HCT116 (cell line): Measurements from ENCODE around the gene SGSM2. TPM values are rescaled to one million over a fixed set of nuclear protein-coding genes. Genes with fewer than 3 reads are reported as not detected.

Experiments used
- ATAC-seq: fragments of 200-7000 bp; cut with Tn5 transposase; 2 replicates; pipeline ENCODE4 v1.9.1; 2020; ENCODE audit warnings: mild to moderate bottlenecking, moderate library complexity
- BruUV-seq: library from RNA; stranded (reverse); fragments of 400-500 nt; replicated peaks from 2 replicates; lab custom pipeline; 2021; lab: Mats Ljungman, UMichigan
- CTCF ChIA-PET: fragments of 300-600 bp; sonication (Branson Sonifier 250); formaldehyde crosslinking; loops from one replicate; lab custom pipeline; 2021; ENCODE audit warnings: antibody characterized with exemption; lab: Charles Lee
- POLR2A ChIA-PET: fragments of 300-600, 350-600 bp; sonication (Branson Sonifier 250); formaldehyde crosslinking; loops from one replicate; lab custom pipeline; 2021; ENCODE audit warnings: antibody characterized with exemption; lab: Charles Lee
- RAD21 ChIA-PET, 2 experiments: fragments of 300-600 bp; sonication (Branson Sonifier 250); formaldehyde crosslinking; loops; one replicate each; lab custom pipeline; 2023; ENCODE audit warnings: low total read pairs in 2 of 2; ENCODE audit not compliant: uncharacterized antibody in 2 of 2, unreplicated experiment in 2 of 2, low non-redundant PET in 1 of 2; lab: Charles Lee
- DNase-seq: peaks from one replicate; pipeline ENCODE4 v3.0.0-alpha.2; 2010; ENCODE audit warnings: low read depth, low spot score
- H2AFZ ChIP-seq: fragments of 200-600 bp; shearing (Covaris generic), sonication (generic); 2 replicates; pipeline ENCODE4 v1.6.1; 2017; ENCODE audit warnings: low read depth, mixed run types, mixed read lengths, antibody characterized with exemption, low read length; ENCODE audit not compliant: poor library complexity, severe bottlenecking
- H3K27ac ChIP-seq: 2 replicates; pipeline ENCODE4 v1.5.1; 2012; ENCODE audit warnings: low read depth, low read length
- H3K27me3 ChIP-seq: fragments of 200-600 bp; sonication (generic); 2 replicates; pipeline ENCODE4 v1.6.1; 2016; ENCODE audit warnings: mixed run types, low read length, mixed read lengths; ENCODE audit not compliant: insufficient read depth
- H3K36me3 ChIP-seq, 2 experiments: fragments of 200-500 bp in 1 of 2; fragments of 200-600 bp in 1 of 2; sonication (Bioruptor generic) in 1 of 2; sonication (generic) in 1 of 2; 2 replicates each; pipeline versions ENCODE4 v1.5.1 to v1.6.1; 2014 to 2016; ENCODE audit warnings: low read length in 2 of 2, inconsistent platforms in 1 of 2, mixed read lengths in 1 of 2, mixed run types in 1 of 2; ENCODE audit not compliant: insufficient read depth in 2 of 2, control insufficient read depth in 1 of 2
- H3K4me1 ChIP-seq, 2 experiments: fragments of 200-600 bp in 1 of 2; sonication (generic) in 1 of 2; 2 replicates each; pipeline versions ENCODE4 v1.5.1 to v1.6.1; 2012 to 2017; ENCODE audit warnings: low read length in 2 of 2, inconsistent platforms in 1 of 2, mild to moderate bottlenecking in 1 of 2, mixed read lengths in 1 of 2, mixed run types in 1 of 2, moderate library complexity in 1 of 2; ENCODE audit not compliant: insufficient read depth in 2 of 2, control insufficient read depth in 1 of 2
- H3K4me2 ChIP-seq: fragments of 200-600 bp; sonication (generic); 2 replicates; pipeline ENCODE4 v1.6.1; 2017; ENCODE audit warnings: mixed run types, low read length, mixed read lengths
- H3K4me3 ChIP-seq, 2 experiments: fragments of 200-600 bp in 1 of 2; sonication (generic) in 1 of 2; replicated peaks in 1 of 2; 2 replicates each; pipeline ENCODE4 v1.5.1; 2011 to 2016; ENCODE audit warnings: low read length in 2 of 2, control low read depth in 1 of 2, low read depth in 1 of 2, mild to moderate bottlenecking in 1 of 2, mixed read lengths in 1 of 2, mixed run types in 1 of 2
- H3K79me2 ChIP-seq: fragments of 200-600 bp; sonication (generic); 2 replicates; pipeline ENCODE4 v1.6.1; 2017; ENCODE audit warnings: mild to moderate bottlenecking, mixed run types, low read length, moderate library complexity, mixed read lengths; ENCODE audit not compliant: insufficient read depth
- H3K9ac ChIP-seq: fragments of 200-600 bp; sonication (generic); 2 replicates; pipeline ENCODE4 v1.6.1; 2016; ENCODE audit warnings: low read length, mixed read lengths
- H3K9me2 ChIP-seq: fragments of 200-600 bp; sonication (generic), shearing (Covaris generic); 2 replicates; pipeline ENCODE4 v1.6.1; 2017; ENCODE audit warnings: mixed run types, mild to moderate bottlenecking, moderate library complexity; ENCODE audit not compliant: insufficient read depth
- H3K9me3 ChIP-seq, 2 experiments: fragments of 200-500 bp in 1 of 2; fragments of 200-600 bp in 1 of 2; sonication (Bioruptor generic) in 1 of 2; sonication (generic) in 1 of 2; 2 replicates each; pipeline ENCODE4 v1.6.1; 2014 to 2017; ENCODE audit warnings: low read length in 2 of 2, mixed read lengths in 2 of 2, inconsistent platforms in 1 of 2, low read depth in 1 of 2, mild to moderate bottlenecking in 1 of 2, mixed run types in 1 of 2, moderate library complexity in 1 of 2; ENCODE audit not compliant: control insufficient read depth in 1 of 2, insufficient read depth in 1 of 2
- H4K20me1 ChIP-seq: fragments of 200-600 bp; sonication (generic), shearing (Covaris generic); 2 replicates; pipeline ENCODE4 v1.6.1; 2017; ENCODE audit warnings: mixed run types, mild to moderate bottlenecking, moderate library complexity; ENCODE audit not compliant: insufficient read depth
- CBX3 ChIP-seq: IDR thresholded peaks from 2 replicates; pipeline ENCODE4 v1.6.1; 2012; ENCODE audit warnings: low read depth
- CEBPB ChIP-seq: IDR thresholded peaks from 2 replicates; pipeline ENCODE4 v1.6.1; 2012; ENCODE audit warnings: low read depth
- CTCF ChIP-seq, 3 experiments: fragments of 200-600 bp in 1 of 3; sonication (generic) in 1 of 3; IDR thresholded peaks in 2 of 3; conservative IDR thresholded peaks in 1 of 3; 2 replicates each; pipeline ENCODE4 v1.5.1; 2012 to 2017; ENCODE audit warnings: low read depth in 2 of 3, low read length in 2 of 3, antibody characterized with exemption in 1 of 3, borderline replicate concordance in 1 of 3, control low read depth in 1 of 3, mild to moderate bottlenecking in 1 of 3, mixed read lengths in 1 of 3, mixed run types in 1 of 3, moderate library complexity in 1 of 3; ENCODE audit not compliant: insufficient read depth in 1 of 3
- EGR1 ChIP-seq: IDR thresholded peaks from 2 replicates; pipeline ENCODE4 v1.6.1; 2012; ENCODE audit warnings: low read depth
- ELF1 ChIP-seq: IDR thresholded peaks from 2 replicates; pipeline ENCODE4 v1.6.1; 2012; ENCODE audit warnings: low read depth, borderline replicate concordance
- EZH2phosphoT487 ChIP-seq: fragments of 200-600 bp; IDR thresholded peaks from 2 replicates; pipeline ENCODE4 v1.6.1; 2018; ENCODE audit warnings: antibody characterized with exemption, borderline replicate concordance
- POLR2AphosphoS5 ChIP-seq: IDR thresholded peaks from 2 replicates; pipeline ENCODE4 v1.6.1; 2011; ENCODE audit warnings: mild to moderate bottlenecking, low read depth, low read length, moderate library complexity
- RAD21 ChIP-seq: IDR thresholded peaks from 2 replicates; pipeline ENCODE4 v1.6.1; 2012; ENCODE audit warnings: low read depth, mild to moderate bottlenecking
- SIN3A ChIP-seq: IDR thresholded peaks from 2 replicates; pipeline ENCODE4 v1.6.1; 2012; ENCODE audit warnings: low read depth
- SP1 ChIP-seq: IDR thresholded peaks from 2 replicates; pipeline ENCODE4 v1.6.1; 2012; ENCODE audit warnings: low read depth
- SRF ChIP-seq: IDR thresholded peaks from 2 replicates; pipeline ENCODE4 v1.6.1; 2012; ENCODE audit warnings: low read depth
- TCF7L2 ChIP-seq: IDR thresholded peaks from 2 replicates; pipeline ENCODE4 v1.7.0; 2011; ENCODE audit warnings: borderline replicate concordance, inconsistent platforms; ENCODE audit not compliant: insufficient read depth, insufficient read length; ENCODE audit errors: extremely low read depth
- ZBTB33 ChIP-seq: IDR thresholded peaks from 2 replicates; pipeline ENCODE4 v1.6.1; 2011; ENCODE audit warnings: mild to moderate bottlenecking, low read length, moderate library complexity; ENCODE audit not compliant: insufficient replicate concordance; ENCODE audit errors: extremely low read depth
- ZFX ChIP-seq: fragments of 450-650 bp; IDR thresholded peaks from 2 replicates; pipeline ENCODE4 v1.6.1; 2017
- intact Hi-C: fragments of 100-400 bp; cut with micrococcal nuclease; formaldehyde crosslinking; loops from 2 replicates; pipeline ENCODE4 v1.10.0; 2022
- total RNA-seq: library from RNA; stranded (reverse); gene quantifications from one replicate; pipeline ENCODE4 v1.2.1, GENCODE V29; 2021; ENCODE audit not compliant: unreplicated experiment
- TF ChIP-seq, protein P1 (sequence below): IDR thresholded peaks from 2 replicates; pipeline ENCODE4 v1.6.1; 2012; ENCODE audit warnings: low read depth
- TF ChIP-seq, protein P2 (sequence below): IDR thresholded peaks from 2 replicates; pipeline ENCODE4 v1.6.1; 2012

Gene SGSM2
- total RNA-seq, 1 experiment from 2014 or later, result 68.1 TPM

- H3K9me3 ChIP-seq, result no peaks in the 10 kb centered on the region
- no peak overlapping the region for H3K27ac ChIP-seq
- intact Hi-C loops, result loop anchor here (10.0 kb wide), 1 partner anchor 247 kb away; no protein-coding TSS in a partner anchor
- H3K9ac ChIP-seq, result no peak overlapping the region
- no peaks in the 10 kb centered on the region for H3K9me2 ChIP-seq
- no peak overlapping the region for H3K4me3 ChIP-seq
- DNase-seq (no peak), ATAC-seq (no peak)
- ChIA-PET CTCF (interaction anchor here (1.0 kb wide), 1 partner anchor 12 kb away, joined by 4 read pairs; no protein-coding TSS in a partner anchor), POLR2A (no interaction called here), RAD21 (no interaction called here)
- BruUV-seq, result no TSS peak
- H3K4me2 ChIP-seq, result no peak overlapping the region
- no peaks in the 10 kb centered on the region for H3K4me1 ChIP-seq
- H2AFZ ChIP-seq, result no peak overlapping the region
- peaks cover 1 to 6% of the 10 kb centered on the region in 2 experiments; a peak in 2 of 4 replicates for H3K36me3 ChIP-seq
- no peaks in the 10 kb centered on the region for H4K20me1 ChIP-seq
- peaks cover 13% of the 10 kb centered on the region for H3K79me2 ChIP-seq
- no peak for TF ChIP-seq POLR2AphosphoS5
- no peak for TF ChIP-seq ZFX
- no peak for TF ChIP-seq ELF1
- no peak for TF ChIP-seq CEBPB
- no peak for TF ChIP-seq EGR1
- TF ChIP-seq SIN3A, result no peak
- no peak for TF ChIP-seq EZH2phosphoT487
- no peak for TF ChIP-seq RAD21
- TF ChIP-seq, protein P1, sequence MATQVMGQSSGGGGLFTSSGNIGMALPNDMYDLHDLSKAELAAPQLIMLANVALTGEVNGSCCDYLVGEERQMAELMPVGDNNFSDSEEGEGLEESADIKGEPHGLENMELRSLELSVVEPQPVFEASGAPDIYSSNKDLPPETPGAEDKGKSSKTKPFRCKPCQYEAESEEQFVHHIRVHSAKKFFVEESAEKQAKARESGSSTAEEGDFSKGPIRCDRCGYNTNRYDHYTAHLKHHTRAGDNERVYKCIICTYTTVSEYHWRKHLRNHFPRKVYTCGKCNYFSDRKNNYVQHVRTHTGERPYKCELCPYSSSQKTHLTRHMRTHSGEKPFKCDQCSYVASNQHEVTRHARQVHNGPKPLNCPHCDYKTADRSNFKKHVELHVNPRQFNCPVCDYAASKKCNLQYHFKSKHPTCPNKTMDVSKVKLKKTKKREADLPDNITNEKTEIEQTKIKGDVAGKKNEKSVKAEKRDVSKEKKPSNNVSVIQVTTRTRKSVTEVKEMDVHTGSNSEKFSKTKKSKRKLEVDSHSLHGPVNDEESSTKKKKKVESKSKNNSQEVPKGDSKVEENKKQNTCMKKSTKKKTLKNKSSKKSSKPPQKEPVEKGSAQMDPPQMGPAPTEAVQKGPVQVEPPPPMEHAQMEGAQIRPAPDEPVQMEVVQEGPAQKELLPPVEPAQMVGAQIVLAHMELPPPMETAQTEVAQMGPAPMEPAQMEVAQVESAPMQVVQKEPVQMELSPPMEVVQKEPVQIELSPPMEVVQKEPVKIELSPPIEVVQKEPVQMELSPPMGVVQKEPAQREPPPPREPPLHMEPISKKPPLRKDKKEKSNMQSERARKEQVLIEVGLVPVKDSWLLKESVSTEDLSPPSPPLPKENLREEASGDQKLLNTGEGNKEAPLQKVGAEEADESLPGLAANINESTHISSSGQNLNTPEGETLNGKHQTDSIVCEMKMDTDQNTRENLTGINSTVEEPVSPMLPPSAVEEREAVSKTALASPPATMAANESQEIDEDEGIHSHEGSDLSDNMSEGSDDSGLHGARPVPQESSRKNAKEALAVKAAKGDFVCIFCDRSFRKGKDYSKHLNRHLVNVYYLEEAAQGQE, result no peak
- TF ChIP-seq TCF7L2, result no peak
- no peak for TF ChIP-seq CBX3
- TF ChIP-seq ZBTB33, result no peak
- TF ChIP-seq SP1, result no peak
- TF ChIP-seq SRF, result no peak
- TF ChIP-seq CTCF (IDR thresholded peaks at IDR 0.05 in 2 of 3, conservative IDR thresholded peaks at IDR 0.05 in 1 of 3; ENCODE audit: borderline replicate concordance in 1 of 3, insufficient read depth in 1 of 3, low read depth in 2 of 3, low read length in 2 of 3), result no peak
- TF ChIP-seq, protein P2, sequence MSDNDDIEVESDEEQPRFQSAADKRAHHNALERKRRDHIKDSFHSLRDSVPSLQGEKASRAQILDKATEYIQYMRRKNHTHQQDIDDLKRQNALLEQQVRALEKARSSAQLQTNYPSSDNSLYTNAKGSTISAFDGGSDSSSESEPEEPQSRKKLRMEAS, result no peak
- TF ChIP-seq, all 23 proteins: peak for 0
- H3K27me3 ChIP-seq, result no peaks in the 10 kb centered on the region
These were observed 90.6 kb downstream of the SGSM2 start for GRCh38 chr17:2427910-2428309.
